ENCODE results near the gene HLCS.

The HLCS gene

GRCh38 chr21:36917471-36918158, 48.9 kb downstream of the HLCS start:
- Histone ChIP-seq H3K9me3 (ENCODE audit: control insufficient read depth, insufficient read depth, low read depth, low read length) (no peaks in the 10 kb centered on the region), H3K36me3 (ENCODE audit: control insufficient read depth in 2 of 2, insufficient read depth in 1 of 2, low read length in 2 of 2) (no peaks in the 10 kb centered on the region), H3K27ac (ENCODE audit: extremely low read depth, low read depth, low read length) (no peak overlapping the region; the same call in 1 of the 2 replicates), H3K4me3 (ENCODE audit: low read depth, low read length) (no peak overlapping the region), H3K4me1 (ENCODE audit: control insufficient read depth, insufficient read depth, low read length) (peaks cover 25% of the 10 kb centered on the region)
- ChIA-PET POLR2A (interaction anchor here (0.7 to 1.2 kb wide), 4 partner anchors 45 to 422 kb away, joined by 4 to 5 read pairs (median 4); no protein-coding TSS in a partner anchor), CTCF (interaction anchor here (0.6 to 2.5 kb wide), 23 partner anchors 11 to 514 kb away, joined by 3 to 25 read pairs (median 4); partner anchors contain the start of gene SIM2)
- 0 out of 2 replicates have a peak, but pooled peaks have one; percentile 17 for TF ChIP-seq ZBTB17 (tag by site-specific recombination; IDR thresholded peaks at IDR 0.05)
- no peak for TF ChIP-seq ZXDB (tag by site-specific recombination; IDR thresholded peaks at IDR 0.05)
- TF ChIP-seq ZNF610 (tag by site-specific recombination; IDR thresholded peaks at IDR 0.05; ENCODE audit: borderline replicate concordance) = no peak
- TF ChIP-seq ZNF792 (tag by site-specific recombination; IDR thresholded peaks at IDR 0.05) = no peak
- TF ChIP-seq ZNF214 (tag by site-specific recombination; IDR thresholded peaks at IDR 0.05; ENCODE audit: borderline replicate concordance) = no peak
- TF ChIP-seq ZNF629 (tag by site-specific recombination; IDR thresholded peaks at IDR 0.05) = peak; percentile 15; the same call in 1 of the 2 replicates
- peak; percentile 33; the same call in 1 of the 2 replicates for TF ChIP-seq OSR2 (tag by site-specific recombination; IDR thresholded peaks at IDR 0.05)
- TF ChIP-seq ZNF292 (tag by site-specific recombination; IDR thresholded peaks at IDR 0.05; ENCODE audit: borderline replicate concordance, low read depth) = no peak
- no peak for TF ChIP-seq KLF17 (tag by site-specific recombination; IDR thresholded peaks at IDR 0.05)
- TF ChIP-seq TRIM28 (IDR thresholded peaks at IDR 0.05; ENCODE audit: borderline replicate concordance, low read length) = peak; percentile 63; the same call in 1 of the 2 replicates
- peak; percentile 56; the same call in 1 of the 2 replicates for TF ChIP-seq ZNF2 (tag by site-specific recombination; IDR thresholded peaks at IDR 0.05)
- TF ChIP-seq ZNF174 (tag by site-specific recombination; IDR thresholded peaks at IDR 0.05) = no peak
- no peak for TF ChIP-seq ZNF26 (tag by site-specific recombination; IDR thresholded peaks at IDR 0.05)
- TF ChIP-seq PBX3 (CRISPR knock-in tag; IDR thresholded peaks at IDR 0.05) = no peak
- no peak for TF ChIP-seq ZNF626 (tag by site-specific recombination; IDR thresholded peaks at IDR 0.05)
- TF ChIP-seq ZNF157 (tag by site-specific recombination; IDR thresholded peaks at IDR 0.05) = no peak
- no peak for TF ChIP-seq ZNF561 (tag by site-specific recombination; IDR thresholded peaks at IDR 0.05; ENCODE audit: borderline replicate concordance)
- no peak for TF ChIP-seq ZNF112 (tag by site-specific recombination; IDR thresholded peaks at IDR 0.05)
- TF ChIP-seq OVOL3 (tag by site-specific recombination; IDR thresholded peaks at IDR 0.05) = no peak
- no peak for TF ChIP-seq ZNF311 (tag by site-specific recombination; IDR thresholded peaks at IDR 0.05; ENCODE audit: borderline replicate concordance)
- TF ChIP-seq CTCF (tag by site-specific recombination; IDR thresholded peaks at IDR 0.05) = peak; percentile 76
- no peak for TF ChIP-seq ZNF175 (tag by site-specific recombination; IDR thresholded peaks at IDR 0.05)
- TF ChIP-seq PRDM6 (tag by site-specific recombination; IDR thresholded peaks at IDR 0.05) = peak; percentile 81
- no peak for TF ChIP-seq ZNF239 (tag by site-specific recombination; IDR thresholded peaks at IDR 0.05)
- no peak for TF ChIP-seq SCRT1 (tag by site-specific recombination; IDR thresholded peaks at IDR 0.05; ENCODE audit: borderline replicate concordance)
- TF ChIP-seq SALL2 (tag by site-specific recombination; IDR thresholded peaks at IDR 0.05; ENCODE audit: borderline replicate concordance) = no peak
- TF ChIP-seq ZNF544 (tag by site-specific recombination; IDR thresholded peaks at IDR 0.05) = no peak
- TF ChIP-seq ZNF580 (tag by site-specific recombination; IDR thresholded peaks at IDR 0.05) = no peak
- no peak for TF ChIP-seq ATF2 (tag by site-specific recombination; IDR thresholded peaks at IDR 0.05; ENCODE audit: low read depth)
